Activated CD4-positive, CD25-positive, alpha-beta regulatory T cell treated with anti-CD3 and anti-CD28 coated beads, Interleukin-2, amount 50 U/mL, for 24 hours (primary cell): ENCODE data around the gene DAGLA.

Experiments
- ATAC-seq, 2 donors: fragments of 150-1000 bp; cut with Tn5 transposase; one replicate each; pipeline ENCODE4 v1.10.0; 2021; ENCODE audit warnings: mild to moderate bottlenecking in 1 of 2, moderate library complexity in 1 of 2

Gene DAGLA

GRCh38 chr11:61691380-61692156, 11.4 kb downstream of the DAGLA start:
- ATAC-seq: no peak

GRCh38 chr11:61693922-61694601, 13.9 kb downstream of the DAGLA start:
- ATAC-seq: no peak

- ATAC-seq: no peak
Observed at GRCh38 chr11:61694602-61694939, 14.4 kb downstream of the DAGLA start.

GRCh38 chr11:61694946-61695706, 14.9 kb downstream of the DAGLA start:
- ATAC-seq: no peak

- ATAC-seq: peak; percentile 98
Observed at GRCh38 chr11:61695917-61696316, 15.7 kb downstream of the DAGLA start.

- no peak for ATAC-seq
Observed at GRCh38 chr11:61696602-61697001, 16.4 kb downstream of the DAGLA start.

- ATAC-seq: no peak
Observed at GRCh38 chr11:61697078-61697502, 16.9 kb downstream of the DAGLA start.

- no peak for ATAC-seq
Observed at GRCh38 chr11:61697764-61698163, 17.6 kb downstream of the DAGLA start.

- no peak for ATAC-seq
Observed at GRCh38 chr11:61698173-61698948, 18.2 kb downstream of the DAGLA start.

- no peak for ATAC-seq
Observed at GRCh38 chr11:61699737-61700160, 19.6 kb downstream of the DAGLA start.

GRCh38 chr11:61700212-61700611, 20.0 kb downstream of the DAGLA start:
- no peak for ATAC-seq

- no peak for ATAC-seq
Observed at GRCh38 chr11:61700720-61701119, 20.5 kb downstream of the DAGLA start.

- no peak for ATAC-seq
Observed at GRCh38 chr11:61701242-61701886, 21.2 kb downstream of the DAGLA start.

- no peak for ATAC-seq
Observed at GRCh38 chr11:61702701-61703312, 22.6 kb downstream of the DAGLA start.

GRCh38 chr11:61704838-61705237, 24.6 kb downstream of the DAGLA start:
- ATAC-seq: no peak

- no peak for ATAC-seq
Observed at GRCh38 chr11:61706452-61707400, 26.5 kb downstream of the DAGLA start.

- ATAC-seq: no peak
Observed at GRCh38 chr11:61707574-61707973, 27.4 kb downstream of the DAGLA start.

- ATAC-seq: no peak
Observed at GRCh38 chr11:61709110-61709509, 28.9 kb downstream of the DAGLA start.

- no peak for ATAC-seq
Observed at GRCh38 chr11:61709572-61709971, 29.4 kb downstream of the DAGLA start.

- no peak for ATAC-seq
Observed at GRCh38 chr11:61710019-61710418, 29.8 kb downstream of the DAGLA start.

GRCh38 chr11:61711037-61711436, 30.8 kb downstream of the DAGLA start:
- ATAC-seq: no peak
